ENCODE measurements around the gene PLAAT2. TPM values are rescaled to one million over a fixed set of nuclear protein-coding genes. Genes with fewer than 3 reads are reported as not detected.
A peak's percentile ranks its signal among the peaks of the same experiment; 100 is the strongest.
"Not testable (repeated sequence)": the region's sequence is repeated elsewhere in the genome, so short reads cannot be mapped to it uniquely, and the experiment has no call there.

The PLAAT2 gene
- total RNA-seq, 4 donors from 2014 or later: not detected

- TF ChIP-seq CTCF (IDR thresholded peaks at IDR 0.05) (no peak), POLR2A (IDR thresholded peaks at IDR 0.05) (no peak)
- intact Hi-C loops (cut with DNase I; ENCODE audit: low total_unique reads): no loop called here
- no peaks in the 10 kb centered on the region for H3K36me3 ChIP-seq
- no peaks in the 10 kb centered on the region for H3K9me3 ChIP-seq
- no peak overlapping the region for H3K27ac ChIP-seq
- no peaks in the 10 kb centered on the region for H3K4me1 ChIP-seq
- DNase-seq: no peak
- H3K4me3 ChIP-seq: no peak overlapping the region
- H3K27me3 ChIP-seq: no peaks in the 10 kb centered on the region
Measured at GRCh38 chr11:63547061-63547460, 16.1 kb downstream of the PLAAT2 start.

- Histone ChIP-seq H3K9me3 (no peaks in the 10 kb centered on the region), H3K4me1 (no peaks in the 10 kb centered on the region), H3K4me3 (no peak overlapping the region), H3K27ac (no peak overlapping the region), H3K27me3 (no peaks in the 10 kb centered on the region), H3K36me3 (no peaks in the 10 kb centered on the region)
- TF ChIP-seq POLR2A (IDR thresholded peaks at IDR 0.05) (no peak), CTCF (IDR thresholded peaks at IDR 0.05) (no peak)
- intact Hi-C loops (cut with DNase I; ENCODE audit: low total_unique reads): no loop called here
- DNase-seq: no peak
Measured at GRCh38 chr11:63543711-63544110, 19.5 kb downstream of the PLAAT2 start.

GRCh38 chr11:63542506-63542905, 20.7 kb downstream of the PLAAT2 start:
- H3K4me1 ChIP-seq; H3K36me3 ChIP-seq; H3K27me3 ChIP-seq; H3K9me3 ChIP-seq; H3K4me3 ChIP-seq; intact Hi-C loops (cut with DNase I; ENCODE audit: low total_unique reads); DNase-seq; H3K27ac ChIP-seq: not testable (repeated sequence)

- intact Hi-C loops (cut with DNase I; ENCODE audit: low total_unique reads): no loop called here
- no peaks in the 10 kb centered on the region for H3K36me3 ChIP-seq
- H3K27ac ChIP-seq: peak overlapping the region; percentile 90 to 94
- H3K27me3 ChIP-seq: no peaks in the 10 kb centered on the region
- peaks cover 4 to 6% of the 10 kb centered on the region in 2 donors for H3K4me1 ChIP-seq
- no peaks in the 10 kb centered on the region for H3K9me3 ChIP-seq
- peak overlapping the region; percentile 39 to 40 for H3K4me3 ChIP-seq
- DNase-seq: peak; percentile 80 to 82
- TF ChIP-seq POLR2A (IDR thresholded peaks at IDR 0.05): peak in 1 of 2 donors; percentile 24
- TF ChIP-seq CTCF (IDR thresholded peaks at IDR 0.05): no peak
Measured at GRCh38 chr11:63537293-63538101, 25.7 kb downstream of the PLAAT2 start.

- peak within 1 kb of the TSS; percentile 39 to 40 for H3K4me3 ChIP-seq
- H3K27me3 ChIP-seq: no peaks in the 10 kb centered on the region
- H3K4me1 ChIP-seq: peaks cover 4 to 6% of the 10 kb centered on the region in 2 donors
Measured at GRCh38 chr11:63536669-63537292, 26.4 kb downstream of the PLAAT2 start, which contains the start of gene PLAAT4. TSS of gene PLAAT4 (plus strand) at chr11:63536808. CDS start at chr11:63536869, 61 bp downstream.

More at GRCh38 chr11:63536669-63537292, 26.4 kb downstream of the PLAAT2 start, which contains the start of gene PLAAT4:
- Histone ChIP-seq H3K27ac (peak within 1 kb of the TSS; percentile 90 to 94), H3K36me3 (no peaks in the 10 kb centered on the region), H3K9me3 (no peaks in the 10 kb centered on the region)
- intact Hi-C loops (cut with DNase I; ENCODE audit: low total_unique reads): no loop called here
- DNase-seq: peak; percentile 46 to 52
- TF ChIP-seq CTCF (IDR thresholded peaks at IDR 0.05) (no peak), POLR2A (IDR thresholded peaks at IDR 0.05) (no peak)

Data from uterus (tissue), 4 donors.